ENCODE data around the gene OR4D9. TPM values are rescaled to one million over a fixed set of nuclear protein-coding genes. Genes with fewer than 3 reads are reported as not detected.
"Not testable (repeated sequence)": the region's sequence is repeated elsewhere in the genome, so short reads cannot be mapped to it uniquely, and the experiment has no call there.

OR4D9 gene
- total RNA-seq, 2 experiments from 2014 or later, result not detected

DNA sequence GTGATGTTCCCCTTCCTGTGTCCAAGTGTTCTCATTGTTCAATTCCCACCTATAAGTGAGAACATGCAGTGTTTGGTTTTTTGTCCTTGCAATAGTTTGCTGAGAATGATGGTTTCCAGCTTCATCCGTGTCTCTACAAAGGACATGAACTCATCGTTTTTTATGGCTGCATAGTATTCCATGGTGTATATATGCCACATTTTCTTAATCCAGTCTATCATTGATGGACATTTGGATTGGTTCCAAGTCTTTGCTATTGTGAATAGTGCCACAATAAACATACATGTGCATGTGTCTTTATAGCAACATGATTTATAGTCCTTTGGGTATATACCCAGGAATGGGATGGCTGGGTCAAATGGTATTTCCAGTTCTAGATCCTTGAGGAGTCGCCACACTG, 32.4 kb downstream of the OR4D9 start:
- not testable (repeated sequence) for H3K4me1 Mint-ChIP-seq, DNase-seq, H3K9me3 Mint-ChIP-seq

DNA sequence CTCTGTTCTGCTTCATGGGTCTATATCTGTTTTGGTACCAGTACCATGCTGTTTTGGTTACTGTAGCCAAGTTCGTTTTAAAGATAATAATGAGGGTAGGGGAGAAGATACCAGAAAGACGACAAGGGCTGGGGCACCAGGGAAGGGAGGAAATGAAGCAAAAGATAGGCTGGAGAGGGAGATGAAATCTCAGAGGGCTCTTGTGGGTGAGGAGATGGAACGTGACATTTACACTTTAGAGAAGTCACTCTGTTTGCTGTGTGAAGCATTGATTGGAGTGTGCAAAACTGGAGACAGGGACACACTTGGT, 33.5 kb downstream of the OR4D9 start:
- H3K36me3 Mint-ChIP-seq, result no peaks in the 10 kb centered on the region
- H3K4me3 Mint-ChIP-seq, result no peak overlapping the region
- H3K27me3 Mint-ChIP-seq, result no peaks in the 10 kb centered on the region
- H3K9me3 Mint-ChIP-seq, result no peaks in the 10 kb centered on the region
- peaks cover 13% of the 10 kb centered on the region for H3K4me1 Mint-ChIP-seq
- no peak for DNase-seq
- H3K27ac Mint-ChIP-seq, result no peak overlapping the region

More for the DNA sequence above, 32.4 kb downstream of the OR4D9 start:
- H3K36me3 Mint-ChIP-seq, H3K27me3 Mint-ChIP-seq, H3K4me3 Mint-ChIP-seq, H3K27ac Mint-ChIP-seq: not testable (repeated sequence)

- H3K27ac Mint-ChIP-seq, result no peak overlapping the region
- no peaks in the 10 kb centered on the region for H3K36me3 Mint-ChIP-seq
- peaks cover under 1% of the 10 kb centered on the region for H3K27me3 Mint-ChIP-seq
- H3K4me1 Mint-ChIP-seq, result peaks cover 13% of the 10 kb centered on the region
- no peak overlapping the region for H3K4me3 Mint-ChIP-seq
- DNase-seq, result no peak
- no peaks in the 10 kb centered on the region for H3K9me3 Mint-ChIP-seq
Measured at GRCh38 chr11:59545179-59546020, 34.1 kb downstream of the OR4D9 start.

- not testable (repeated sequence) for H3K9me3 Mint-ChIP-seq, H3K36me3 Mint-ChIP-seq, H3K4me3 Mint-ChIP-seq
Measured at GRCh38 chr11:59547605-59548308, 36.4 kb downstream of the OR4D9 start.

GRCh38 chr11:59548309-59548656, 36.9 kb downstream of the OR4D9 start:
- H3K27me3 Mint-ChIP-seq, result peaks cover 12% of the 10 kb centered on the region
- no peak overlapping the region for H3K4me3 Mint-ChIP-seq
- H3K9me3 Mint-ChIP-seq, result peaks cover 3% of the 10 kb centered on the region
- H3K27ac Mint-ChIP-seq, result no peak overlapping the region
- peaks cover 28% of the 10 kb centered on the region for H3K4me1 Mint-ChIP-seq
- peaks cover 8% of the 10 kb centered on the region for H3K36me3 Mint-ChIP-seq
- no peak for DNase-seq

More at GRCh38 chr11:59547605-59548308, 36.4 kb downstream of the OR4D9 start:
- peaks cover 28% of the 10 kb centered on the region for H3K4me1 Mint-ChIP-seq
- H3K27me3 Mint-ChIP-seq, result peaks cover 12% of the 10 kb centered on the region
- H3K27ac Mint-ChIP-seq, DNase-seq: not testable (repeated sequence)

DNA sequence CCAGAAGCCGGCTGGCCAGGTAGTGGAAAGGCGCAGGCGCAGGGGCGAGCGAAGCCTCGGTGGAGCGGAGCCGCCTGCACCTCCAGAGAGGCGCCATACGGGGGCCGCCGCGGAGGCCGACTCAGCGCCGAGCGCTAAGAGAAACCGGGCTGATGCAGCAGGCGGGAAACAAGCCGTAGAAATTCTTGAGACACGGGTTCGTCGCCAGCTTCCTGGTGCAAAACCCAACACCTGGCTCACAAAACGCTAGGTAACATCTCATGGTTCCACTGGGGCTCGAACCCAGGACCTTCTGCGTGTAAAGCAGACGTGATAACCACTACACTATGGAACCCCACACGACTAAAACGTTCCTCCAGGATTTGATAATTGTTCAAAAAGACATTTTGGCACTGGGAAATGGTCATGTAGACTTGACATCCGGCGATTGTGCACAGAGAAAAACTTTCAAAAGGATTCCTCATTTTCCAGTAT, 39.1 kb downstream of the OR4D9 start:
- peak; percentile 94 for DNase-seq

GRCh38 chr11:59550842-59551658, 39.7 kb downstream of the OR4D9 start:
- Mint-ChIP-seq H3K9me3 (peaks cover 3% of the 10 kb centered on the region), H3K36me3 (peaks cover 8% of the 10 kb centered on the region), H3K4me1 (peaks cover 36% of the 10 kb centered on the region), H3K4me3 (peak overlapping the region; percentile 87), H3K27ac (peak overlapping the region; percentile 97), H3K27me3 (peaks cover 14% of the 10 kb centered on the region)
- DNase-seq, result peak; percentile 70

More for the DNA sequence above, 39.1 kb downstream of the OR4D9 start:
- H3K36me3 Mint-ChIP-seq, result peaks cover 8% of the 10 kb centered on the region
- peak overlapping the region; percentile 87 for H3K4me3 Mint-ChIP-seq
- H3K9me3 Mint-ChIP-seq, result peaks cover 3% of the 10 kb centered on the region
- H3K27ac Mint-ChIP-seq, result peak overlapping the region; percentile 97
- H3K27me3 Mint-ChIP-seq, result peaks cover 12% of the 10 kb centered on the region
- H3K4me1 Mint-ChIP-seq, result peaks cover 30% of the 10 kb centered on the region

DNA sequence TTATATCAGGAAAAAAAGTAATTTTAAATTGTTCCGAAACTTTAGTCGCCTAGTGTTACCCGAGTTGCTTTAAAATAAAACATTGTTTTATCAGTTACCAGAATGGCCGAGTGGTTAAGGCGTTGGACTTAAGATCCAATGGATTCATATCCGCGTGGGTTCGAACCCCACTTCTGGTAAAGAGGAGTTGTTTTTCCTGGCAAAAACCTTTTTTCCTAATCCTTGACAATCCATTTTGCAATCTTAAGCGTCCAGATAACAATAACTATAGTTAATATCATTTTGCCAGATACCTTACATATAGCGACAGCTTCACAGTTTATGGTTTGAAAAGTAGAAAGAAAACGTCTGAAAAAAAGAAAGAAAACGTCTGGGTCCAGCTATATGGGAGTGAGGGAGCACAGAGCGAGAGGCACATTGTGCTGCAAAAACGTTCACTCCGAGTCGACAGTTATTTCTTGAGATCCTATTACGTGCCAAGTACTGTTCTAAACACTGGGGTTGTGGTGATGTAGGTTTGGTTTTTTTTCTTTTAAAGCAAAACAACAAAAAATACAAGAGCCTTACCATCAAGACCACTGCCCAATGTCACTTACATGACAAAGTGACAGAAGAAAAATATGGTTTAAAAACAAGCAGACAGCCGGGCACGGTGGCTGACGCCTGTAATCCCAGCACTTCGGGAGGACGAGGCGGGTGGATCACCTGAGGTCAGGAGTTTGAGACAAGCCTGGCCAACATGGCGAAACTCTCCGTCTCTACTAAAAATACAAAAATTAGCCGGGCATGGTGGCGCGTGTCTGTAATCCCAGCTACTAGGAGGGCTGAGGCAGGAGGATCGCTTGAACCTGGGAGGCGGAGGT, 40.6 kb downstream of the OR4D9 start:
- H3K27ac Mint-ChIP-seq, result peak overlapping the region; percentile 97
- peak overlapping the region; percentile 87 for H3K4me3 Mint-ChIP-seq
- H3K4me1 Mint-ChIP-seq, result peaks cover 45% of the 10 kb centered on the region
- peaks cover 3% of the 10 kb centered on the region for H3K9me3 Mint-ChIP-seq
- H3K27me3 Mint-ChIP-seq, result peaks cover 19% of the 10 kb centered on the region
- no peak for DNase-seq
- H3K36me3 Mint-ChIP-seq, result peaks cover 8% of the 10 kb centered on the region

GRCh38 chr11:59552844-59553243, 41.5 kb downstream of the OR4D9 start:
- H3K4me1 Mint-ChIP-seq, result peaks cover 47% of the 10 kb centered on the region
- H3K27ac Mint-ChIP-seq, result no peak overlapping the region
- peaks cover 8% of the 10 kb centered on the region for H3K36me3 Mint-ChIP-seq
- H3K27me3 Mint-ChIP-seq, result peaks cover 22% of the 10 kb centered on the region
- H3K4me3 Mint-ChIP-seq, result no peak overlapping the region
- no peak for DNase-seq
- H3K9me3 Mint-ChIP-seq, result peaks cover 3% of the 10 kb centered on the region

DNA sequence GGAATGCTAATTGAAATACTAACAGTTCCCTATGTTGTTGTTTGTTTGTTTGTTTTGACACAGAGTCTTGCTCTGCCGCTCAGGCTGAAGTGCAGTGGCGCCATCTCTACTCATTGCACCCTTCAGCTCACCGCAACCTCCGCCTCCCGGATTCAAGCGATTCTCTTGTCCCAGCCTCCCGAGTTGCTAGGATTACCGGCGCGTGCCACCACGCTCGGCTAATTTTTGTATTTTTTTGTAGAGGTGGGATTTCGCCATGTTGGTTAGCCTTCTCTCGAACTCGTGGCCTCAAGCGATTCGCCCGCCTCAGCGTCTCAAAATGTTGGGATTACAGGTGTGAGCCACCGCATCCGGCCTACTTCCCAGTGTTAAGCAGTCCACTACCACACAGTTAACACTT, 42.0 kb downstream of the OR4D9 start:
- Mint-ChIP-seq H3K9me3 (peaks cover 3% of the 10 kb centered on the region), H3K27me3 (peaks cover 22% of the 10 kb centered on the region), H3K4me1 (peaks cover 48% of the 10 kb centered on the region), H3K27ac (no peak overlapping the region), H3K4me3 (no peak overlapping the region), H3K36me3 (peaks cover 8% of the 10 kb centered on the region)
- no peak for DNase-seq

DNA sequence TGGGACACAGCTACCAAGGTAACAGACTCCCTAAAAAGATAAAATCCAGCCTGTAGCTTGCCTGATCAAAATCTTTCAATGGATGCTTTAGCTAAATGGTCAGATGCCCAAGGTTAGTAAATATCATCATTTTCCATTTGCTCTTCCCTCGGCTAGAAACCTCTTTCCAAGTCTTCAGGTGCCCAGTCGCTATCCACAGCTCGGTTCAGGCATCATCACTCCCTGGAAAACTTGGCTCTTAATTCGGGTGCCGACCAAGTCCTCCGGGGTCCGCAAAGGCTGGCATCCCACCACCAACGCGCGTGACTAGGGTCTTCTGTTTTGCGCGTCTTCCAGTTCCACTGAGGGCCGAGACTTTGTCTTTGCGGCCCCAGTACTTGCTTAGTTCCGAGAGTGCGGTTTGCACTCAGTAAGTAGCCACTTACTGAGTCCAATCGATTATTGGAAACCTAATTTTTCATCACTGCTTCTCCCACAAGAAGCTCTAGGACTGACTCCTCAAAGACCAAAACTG, 44.3 kb downstream of the OR4D9 start:
- peaks cover 10% of the 10 kb centered on the region for H3K36me3 Mint-ChIP-seq
- peaks cover 4% of the 10 kb centered on the region for H3K9me3 Mint-ChIP-seq
- peaks cover 51% of the 10 kb centered on the region for H3K4me1 Mint-ChIP-seq
- DNase-seq, result no peak
- peak overlapping the region; percentile 83 for H3K27ac Mint-ChIP-seq
- peak overlapping the region; percentile 81 for H3K4me3 Mint-ChIP-seq
- H3K27me3 Mint-ChIP-seq, result peaks cover 24% of the 10 kb centered on the region

DNA sequence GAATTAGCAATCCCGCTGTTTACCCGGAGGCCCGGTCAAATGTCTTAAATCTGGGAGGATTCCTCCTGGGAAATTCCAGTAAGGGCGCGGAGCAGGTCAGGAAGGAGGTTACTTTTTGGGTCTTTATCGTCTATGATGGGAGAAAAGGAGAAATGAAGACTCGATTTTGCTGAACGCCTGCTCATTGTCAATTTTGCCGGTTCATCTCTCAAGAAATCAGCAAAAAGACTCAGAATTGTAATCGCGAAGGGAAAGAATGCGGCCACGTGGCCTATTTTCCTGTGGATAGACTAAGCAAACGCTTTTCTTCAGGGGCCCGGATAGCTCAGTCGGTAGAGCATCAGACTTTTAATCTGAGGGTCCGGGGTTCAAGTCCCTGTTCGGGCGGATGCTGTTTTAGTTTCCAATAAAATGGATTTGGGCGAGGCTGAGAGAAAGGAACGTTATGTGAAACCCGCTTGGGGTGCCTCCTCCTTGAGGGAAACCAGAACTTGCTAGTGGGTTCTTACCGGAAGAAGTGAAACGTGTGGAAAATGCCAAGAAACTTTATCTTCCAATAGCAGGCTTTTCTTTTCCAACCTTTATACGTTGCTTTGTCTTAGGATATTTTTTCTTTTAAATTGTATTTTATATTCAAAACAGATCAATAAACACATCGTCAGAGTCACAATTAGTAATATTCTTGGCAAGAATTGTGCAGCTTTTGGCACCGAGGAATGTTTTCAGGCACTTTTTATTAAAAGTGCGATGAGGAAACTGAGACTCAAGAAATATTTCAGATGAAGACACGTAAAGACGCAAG, 45.0 kb downstream of the OR4D9 start:
- Mint-ChIP-seq H3K4me3 (peak overlapping the region; percentile 81), H3K9me3 (peaks cover 3% of the 10 kb centered on the region), H3K27me3 (peaks cover 17% of the 10 kb centered on the region), H3K36me3 (peaks cover 4% of the 10 kb centered on the region), H3K27ac (peak overlapping the region; percentile 83), H3K4me1 (peaks cover 48% of the 10 kb centered on the region)
- peak; percentile 79 for DNase-seq

DNA sequence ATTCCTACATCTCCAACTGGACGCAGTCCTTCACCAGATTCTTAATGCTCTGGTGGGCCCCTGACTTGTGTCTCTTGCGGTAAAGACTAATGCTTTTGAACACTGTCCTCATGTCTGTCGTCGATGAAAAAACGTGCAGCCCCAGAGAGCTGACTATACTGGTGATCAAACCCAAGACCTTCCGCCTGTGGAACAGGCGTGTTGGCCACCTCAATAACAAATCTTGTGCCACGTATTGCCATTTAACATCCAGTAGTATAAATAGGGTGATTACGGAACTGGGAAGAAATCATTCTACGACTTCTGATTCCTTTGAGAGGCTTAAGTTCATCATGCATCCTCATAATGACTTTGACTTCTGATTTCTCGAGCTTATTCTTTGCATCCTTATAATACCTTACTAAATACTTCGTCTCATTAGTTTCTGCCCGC, 45.6 kb downstream of the OR4D9 start:
- H3K9me3 Mint-ChIP-seq, result peaks cover 3% of the 10 kb centered on the region
- H3K4me3 Mint-ChIP-seq, result peak overlapping the region; percentile 81
- peak overlapping the region; percentile 83 for H3K27ac Mint-ChIP-seq
- no peak for DNase-seq
- peaks cover 44% of the 10 kb centered on the region for H3K4me1 Mint-ChIP-seq
- peaks cover 5% of the 10 kb centered on the region for H3K36me3 Mint-ChIP-seq
- peaks cover 15% of the 10 kb centered on the region for H3K27me3 Mint-ChIP-seq

All from activated naive CD8-positive, alpha-beta T cell treated with anti-CD3 and anti-CD28 coated beads for 36 hours (primary cell).